NOMO-1 (cell line): ENCODE data around the gene EXOC6.
"Not testable (repeated sequence)": the region's sequence is repeated elsewhere in the genome, so short reads cannot be mapped to it uniquely, and the experiment has no call there.

ENCODE experiments used
- DNase-seq, 2 experiments: peaks; one replicate each; lab custom pipeline; 2025; ENCODE audit not compliant: unreplicated experiment in 2 of 2; lab: John Stamatoyannopoulos, UW

EXOC6 gene

DNA sequence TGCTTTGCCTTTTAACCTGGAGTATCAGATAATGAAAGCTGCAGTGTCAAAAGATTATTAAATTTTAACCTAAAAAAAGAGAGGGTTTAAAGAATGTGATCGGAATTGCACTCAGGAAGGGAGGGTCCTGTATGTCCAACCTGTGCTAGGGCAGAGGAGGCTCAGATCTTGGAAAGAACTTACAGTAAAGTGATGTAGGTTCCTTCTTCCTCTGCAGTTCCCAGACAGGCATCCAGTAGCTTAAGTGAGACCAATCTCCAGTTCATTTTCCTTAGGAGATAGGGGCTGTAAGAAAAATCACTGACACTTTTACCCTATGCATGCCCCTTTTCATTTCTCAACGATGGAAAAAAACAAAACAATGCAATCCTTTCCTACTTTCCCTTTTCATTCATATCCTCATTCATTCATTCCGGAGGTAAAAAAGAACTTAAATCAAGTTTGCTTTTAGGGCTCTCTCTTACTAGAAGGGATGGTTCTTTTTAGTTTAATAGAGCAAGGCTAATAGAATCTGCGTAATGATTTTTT, 28.3 kb downstream of the EXOC6 start:
- DNase-seq, result no peak

- DNase-seq, result peak; percentile 10 to 53
Measured at GRCh38 chr10:92880233-92880861, 32.0 kb downstream of the EXOC6 start.

DNA sequence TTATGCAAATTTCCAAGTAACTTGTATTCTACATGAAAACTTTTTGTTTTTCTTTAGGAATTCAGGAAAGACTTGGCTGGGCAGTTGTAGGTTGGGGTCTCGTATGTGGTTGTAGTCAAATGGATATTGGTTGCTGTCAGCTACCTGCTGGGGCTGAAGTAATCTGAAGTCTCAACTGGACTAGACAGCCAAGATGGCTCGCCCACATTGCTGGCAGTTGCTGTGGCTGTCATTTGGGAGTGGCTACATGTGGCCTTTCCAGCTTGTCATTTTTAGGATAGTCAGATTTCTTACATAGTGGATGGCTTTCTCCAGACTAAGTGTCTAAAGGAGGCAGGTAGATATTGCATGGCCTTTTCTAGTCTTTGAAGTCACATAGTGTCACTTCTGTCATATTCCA, 32.6 kb downstream of the EXOC6 start:
- no peak for DNase-seq

GRCh38 chr10:92886334-92886961, 38.1 kb downstream of the EXOC6 start:
- no peak for DNase-seq

GRCh38 chr10:92890471-92890870, 42.2 kb downstream of the EXOC6 start:
- DNase-seq, result no peak

DNA sequence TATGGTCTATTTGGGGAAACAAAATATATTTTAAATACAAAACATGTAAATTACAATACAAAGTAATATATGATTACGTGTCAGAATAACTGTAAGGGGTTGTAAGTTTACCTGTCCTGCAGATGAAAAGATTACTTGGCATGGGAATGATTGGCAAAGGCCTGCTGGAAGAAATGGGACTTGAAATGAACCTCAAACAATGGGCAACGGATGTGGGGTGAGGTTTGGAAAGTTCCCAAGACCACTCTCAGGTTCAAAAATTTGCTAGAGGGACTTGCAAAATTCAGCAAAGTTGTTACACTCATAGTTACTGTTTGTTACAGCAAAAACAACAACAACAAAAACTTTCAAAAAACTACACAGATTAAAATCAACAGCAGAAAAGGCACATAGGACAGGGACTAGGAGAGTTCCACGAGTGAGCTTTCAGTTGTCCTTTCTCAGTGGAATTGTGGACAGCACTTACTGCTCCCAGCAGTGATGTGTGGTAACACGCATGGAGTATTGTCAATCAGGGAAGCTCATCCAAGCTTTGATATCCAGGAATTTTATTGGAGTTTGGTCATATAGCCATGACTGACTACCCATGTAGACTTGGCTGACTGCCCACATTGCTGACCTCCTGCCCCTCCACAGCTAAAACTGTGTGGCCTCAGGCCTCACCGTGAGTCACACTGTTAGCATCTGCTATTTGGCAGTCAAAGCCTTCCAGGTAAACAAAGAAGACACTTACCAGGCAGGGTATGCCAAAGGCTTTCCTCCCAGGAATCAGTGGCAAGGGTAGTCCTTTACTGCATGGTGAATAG, 43.8 kb downstream of the EXOC6 start:
- DNase-seq, result no peak

GRCh38 chr10:92892691-92893054, 44.4 kb downstream of the EXOC6 start:
- DNase-seq, result no peak

GRCh38 chr10:92894081-92894655, 45.8 kb downstream of the EXOC6 start:
- no peak for DNase-seq

DNA sequence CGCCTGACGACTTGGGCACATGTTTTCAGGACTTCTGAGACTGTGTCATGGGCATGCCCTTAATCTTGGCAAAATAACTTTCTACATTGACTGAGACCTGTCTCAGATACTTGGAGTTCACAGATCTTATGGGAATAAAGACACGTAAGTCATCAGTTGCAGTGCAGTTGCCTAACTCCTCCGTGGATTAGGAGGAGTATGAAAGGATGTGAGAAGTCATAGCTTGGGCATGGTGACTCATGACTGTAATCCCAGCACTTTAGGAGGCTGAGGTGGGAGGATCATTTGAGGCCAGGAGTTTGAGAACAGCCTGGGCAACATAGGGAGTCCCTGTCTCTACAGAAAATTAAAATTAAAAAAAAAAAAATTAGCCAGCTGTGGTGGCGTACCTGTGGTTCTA, 49.6 kb downstream of the EXOC6 start:
- no peak for DNase-seq

GRCh38 chr10:92901819-92902251, 53.5 kb downstream of the EXOC6 start:
- DNase-seq, result no peak

DNA sequence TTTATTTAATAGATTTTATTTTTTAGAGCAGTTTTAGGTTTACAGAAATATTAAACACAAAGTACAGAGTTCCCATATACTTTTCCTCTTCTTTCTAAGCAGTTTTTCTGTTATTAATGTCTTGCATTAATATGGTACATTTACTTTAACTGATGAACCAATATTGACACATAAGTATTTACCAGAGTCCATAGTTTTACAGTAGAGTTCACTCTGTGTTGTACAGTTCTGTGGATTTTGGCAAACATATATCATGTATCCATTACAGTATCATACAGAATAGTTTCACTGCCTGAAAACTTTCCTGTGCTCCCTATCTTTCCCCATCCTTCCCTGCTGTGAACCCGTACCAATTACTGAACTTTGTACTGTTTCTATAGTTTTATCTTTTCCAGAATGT, 55.3 kb downstream of the EXOC6 start:
- no peak for DNase-seq

DNA sequence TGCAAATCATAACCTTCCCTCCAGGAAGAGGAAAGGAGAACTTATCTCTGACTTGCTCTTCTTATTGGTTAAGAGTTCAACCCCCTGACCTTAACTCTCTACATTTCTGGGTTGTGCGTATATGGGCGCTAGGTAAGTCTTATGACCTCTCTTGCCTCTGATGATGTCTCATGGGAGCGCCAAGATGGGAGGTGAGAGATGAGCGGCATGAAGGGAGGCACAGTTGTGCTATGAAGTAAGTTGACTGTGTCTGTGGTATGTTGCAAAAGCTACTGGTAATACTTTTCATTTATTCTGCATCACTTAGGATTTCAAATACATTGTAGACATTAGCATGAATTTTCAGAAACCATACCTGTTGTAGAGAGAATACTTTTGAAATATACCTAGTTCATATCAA, 59.0 kb downstream of the EXOC6 start:
- no peak for DNase-seq

GRCh38 chr10:92912631-92913030, 64.3 kb downstream of the EXOC6 start:
- DNase-seq, result not testable (repeated sequence)

- DNase-seq, result no peak
Measured at GRCh38 chr10:92913973-92914372, 65.7 kb downstream of the EXOC6 start.

DNA sequence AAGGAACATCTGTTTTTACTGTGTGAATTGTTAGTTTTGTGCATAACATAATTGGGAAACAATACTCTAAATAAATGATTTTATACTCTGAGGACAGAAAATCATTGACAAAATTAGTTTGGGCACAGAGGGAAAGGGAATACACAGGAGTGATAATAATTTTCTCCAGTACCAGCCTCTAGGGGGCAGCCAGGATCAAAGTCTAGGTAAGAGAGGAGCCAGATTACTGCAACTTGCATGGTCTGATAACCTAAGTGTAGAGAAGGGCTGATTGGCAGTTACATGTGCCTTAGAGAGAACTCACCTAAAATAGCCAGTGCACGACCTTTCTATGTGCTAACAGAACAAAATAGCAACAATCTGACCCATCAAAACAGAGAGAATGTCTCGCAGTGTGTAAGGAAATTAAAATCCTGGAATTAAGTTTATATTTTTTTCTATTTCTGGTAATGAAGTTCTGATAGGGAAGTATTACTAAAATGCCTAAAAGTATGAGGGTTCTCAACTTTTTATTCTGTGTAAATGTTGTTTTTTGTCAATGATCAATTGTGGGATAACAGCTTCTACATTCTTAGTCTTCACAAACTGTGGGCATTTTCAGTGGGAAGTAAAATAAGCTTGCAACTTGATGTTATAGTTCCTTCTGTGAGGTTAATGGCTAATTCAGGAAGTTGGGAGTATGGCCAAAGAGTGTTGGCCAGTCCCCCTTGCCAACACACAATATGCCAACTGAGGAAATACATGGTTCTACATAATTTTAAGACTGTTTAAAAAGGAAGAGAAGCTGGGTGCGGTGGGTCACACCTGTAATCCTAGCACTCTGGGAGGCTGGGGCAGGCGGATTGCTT, 66.4 kb downstream of the EXOC6 start:
- DNase-seq, result peak; percentile 17 to 38

DNA sequence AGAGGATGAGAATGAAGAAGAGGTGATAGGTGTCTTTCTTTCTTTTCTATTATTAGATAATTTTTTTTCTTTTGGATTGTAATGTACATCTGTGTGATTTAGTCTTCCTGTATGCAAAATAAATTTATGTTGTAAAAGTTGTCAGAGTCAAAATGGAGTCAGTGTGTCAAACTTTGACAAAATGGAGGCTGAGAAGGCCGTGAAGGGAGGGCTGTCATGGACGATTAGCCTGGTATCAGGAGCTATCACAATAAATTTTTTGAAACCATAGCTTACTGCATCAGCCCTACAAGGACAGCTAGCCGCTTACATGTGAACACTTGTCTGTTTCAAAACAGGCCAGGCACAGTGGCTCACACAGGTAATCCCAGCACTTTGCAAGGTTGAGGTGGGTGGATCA, 67.6 kb downstream of the EXOC6 start:
- no peak for DNase-seq

DNA sequence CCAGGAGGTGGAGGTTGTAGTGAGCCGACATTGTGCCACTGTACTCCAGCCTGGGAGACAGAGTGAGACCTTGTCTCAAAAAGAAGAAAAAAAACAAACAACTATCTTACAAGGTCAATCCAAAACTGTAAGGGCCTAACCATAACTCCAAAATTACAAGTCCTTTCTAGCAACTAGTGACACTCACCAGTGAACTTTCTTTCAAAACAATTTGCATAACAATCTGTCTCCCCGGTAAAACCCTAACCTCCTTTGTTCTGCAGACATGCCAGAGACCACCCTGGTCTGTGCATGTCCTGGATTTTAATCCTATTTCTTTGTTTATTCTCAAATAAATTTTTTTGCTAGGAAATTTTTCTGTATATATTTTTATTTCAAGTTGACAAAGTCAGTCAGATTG, 68.1 kb downstream of the EXOC6 start:
- DNase-seq, result no peak

DNA sequence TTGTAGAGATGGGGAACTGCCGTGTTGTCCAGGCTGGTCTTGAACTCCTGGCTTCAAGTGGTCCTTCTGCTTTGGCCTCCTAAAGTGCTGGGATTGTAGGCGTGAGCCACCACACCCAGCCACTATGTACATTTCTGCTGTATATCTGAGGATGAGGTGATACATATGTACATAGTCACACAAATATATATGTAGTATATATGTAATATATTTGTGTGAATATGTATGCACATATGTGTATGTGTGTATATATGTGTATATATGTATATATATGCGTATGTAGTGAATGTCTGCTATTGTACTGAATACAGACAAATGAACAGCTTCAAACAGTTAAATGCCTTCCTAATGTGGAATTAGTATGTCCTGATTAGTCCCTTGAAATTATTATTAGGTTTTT, 70.3 kb downstream of the EXOC6 start:
- no peak for DNase-seq

GRCh38 chr10:92920866-92921265, 72.5 kb downstream of the EXOC6 start:
- no peak for DNase-seq

- DNase-seq, result no peak
Measured at GRCh38 chr10:92923416-92923815, 75.1 kb downstream of the EXOC6 start.

DNA sequence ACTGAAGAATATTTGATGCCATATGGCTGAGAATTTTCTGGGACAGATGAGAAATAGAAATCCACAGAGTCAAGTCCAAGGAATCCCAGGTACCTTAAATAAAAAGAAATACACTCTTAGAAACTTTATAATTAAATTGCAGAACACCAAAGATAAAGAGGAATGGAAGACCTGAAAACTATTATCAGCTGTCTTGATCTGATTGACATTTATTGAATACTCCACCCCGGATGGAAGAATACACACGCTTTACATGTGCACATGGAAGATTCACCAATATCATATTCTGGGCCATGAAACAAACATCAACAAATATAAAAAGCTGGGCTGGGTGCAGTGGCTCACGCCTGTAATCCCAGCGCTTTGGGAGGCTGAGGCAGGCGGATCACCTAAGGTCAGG, 81.6 kb downstream of the EXOC6 start:
- no peak for DNase-seq
